Epidermal melanocyte (primary cell): ENCODE results near the gene TRAF3IP1.
"Not testable (repeated sequence)": the region's sequence is repeated elsewhere in the genome, so short reads cannot be mapped to it uniquely, and the experiment has no call there.

Source experiments
- DNase-seq: peaks from one replicate; pipeline ENCODE4 v3.0.0; 2011; ENCODE audit warnings: low spot score; ENCODE audit not compliant: insufficient read length

The TRAF3IP1 gene

DNA sequence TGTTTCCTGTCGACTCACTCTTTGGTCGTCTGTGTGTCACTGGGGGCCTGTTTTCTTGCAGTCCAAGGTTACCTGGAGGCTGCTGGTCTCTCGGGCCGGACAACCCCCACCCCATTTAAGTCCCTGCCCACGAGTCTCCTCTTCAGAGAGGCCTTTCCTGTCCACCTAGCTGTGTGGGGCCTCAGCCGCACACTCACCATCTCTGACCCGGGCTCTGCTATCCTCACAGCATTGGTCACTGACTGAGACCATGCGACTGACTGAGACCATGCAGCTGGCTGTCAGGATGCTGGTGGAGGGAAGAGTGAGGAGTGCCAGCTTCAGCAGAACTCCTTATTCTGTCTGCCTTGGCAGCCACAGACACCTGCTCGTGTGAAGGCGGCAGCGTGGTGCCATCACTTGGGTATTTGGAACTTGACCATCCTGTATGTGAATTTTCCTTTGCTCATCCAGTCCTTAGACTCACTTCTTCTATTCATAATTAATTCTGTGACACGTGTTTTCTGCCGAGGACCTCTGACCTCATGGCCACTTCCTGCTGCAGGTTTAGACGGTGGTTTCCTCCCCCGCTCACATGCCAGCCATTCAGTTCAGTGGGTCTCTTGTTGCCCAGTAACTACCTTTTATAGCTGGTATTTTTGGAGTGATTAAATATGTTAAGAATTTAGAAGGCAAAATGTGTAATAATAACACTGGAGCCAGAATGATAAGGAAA lies 58.9 kb downstream of the TRAF3IP1 start:
- DNase-seq, result no peak

DNA sequence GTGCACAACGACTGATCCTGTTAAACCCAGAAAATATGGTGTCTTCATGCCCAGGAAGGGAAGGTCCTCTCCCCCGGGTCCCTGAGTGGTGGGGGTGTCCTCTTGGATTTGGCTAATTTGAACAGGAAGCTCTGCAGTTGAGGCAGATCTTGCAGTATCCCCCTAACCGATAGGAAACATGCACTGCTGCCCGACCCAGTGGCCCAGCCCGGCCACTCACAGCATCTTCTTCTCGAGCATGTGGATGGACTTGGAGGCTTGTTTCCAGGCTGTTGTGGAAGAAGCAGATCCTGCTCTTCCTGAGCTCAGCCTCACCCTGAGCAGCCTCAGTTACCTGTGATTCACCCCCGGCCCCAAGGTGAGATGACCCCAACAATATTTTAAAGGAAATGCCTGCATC lies 60.0 kb downstream of the TRAF3IP1 start:
- no peak for DNase-seq

- DNase-seq, result no peak
These were observed 60.5 kb downstream of the TRAF3IP1 start for GRCh38 chr2:238380785-238381184.

DNA sequence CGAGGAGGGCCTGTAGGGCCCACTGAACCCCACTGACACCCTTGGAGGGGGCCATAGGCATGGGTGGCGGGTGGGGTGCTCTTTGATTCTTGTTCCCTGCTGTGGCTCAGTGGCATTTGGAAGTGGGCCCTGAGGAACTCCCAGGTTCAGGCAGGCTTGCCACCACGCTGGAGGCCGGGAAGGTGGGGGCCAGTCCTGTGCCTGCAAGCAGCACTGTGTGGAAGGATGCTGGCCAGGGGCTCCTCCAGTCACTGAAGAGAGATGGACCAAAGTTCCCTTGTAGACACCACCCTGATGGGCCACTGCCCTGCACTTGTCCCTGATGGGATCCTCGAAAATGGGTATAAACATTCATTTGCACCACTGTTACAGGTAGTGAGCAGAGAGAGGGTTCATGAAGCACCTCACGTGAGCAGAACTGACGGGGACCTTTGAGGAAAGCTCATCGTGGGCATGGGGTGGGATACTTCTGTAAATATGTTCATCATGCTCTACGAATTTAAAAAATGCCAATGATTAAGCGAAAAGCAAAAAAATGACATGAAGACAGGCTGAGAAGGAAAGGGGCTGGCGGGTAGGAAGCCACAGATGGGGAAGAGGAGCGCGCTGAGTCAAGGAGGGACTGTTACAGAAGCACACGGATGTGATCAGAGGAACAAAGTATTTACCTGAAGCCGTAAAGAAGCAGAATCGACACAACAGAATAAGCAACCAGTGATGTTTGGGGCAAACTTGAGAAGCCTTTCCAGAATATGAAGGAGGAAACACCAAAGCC lies 61.2 kb downstream of the TRAF3IP1 start:
- no peak for DNase-seq

GRCh38 chr2:238382381-238382781 lies 62.1 kb downstream of the TRAF3IP1 start:
- DNase-seq, result no peak

GRCh38 chr2:238383135-238383534 lies 62.8 kb downstream of the TRAF3IP1 start:
- DNase-seq, result no peak

DNA sequence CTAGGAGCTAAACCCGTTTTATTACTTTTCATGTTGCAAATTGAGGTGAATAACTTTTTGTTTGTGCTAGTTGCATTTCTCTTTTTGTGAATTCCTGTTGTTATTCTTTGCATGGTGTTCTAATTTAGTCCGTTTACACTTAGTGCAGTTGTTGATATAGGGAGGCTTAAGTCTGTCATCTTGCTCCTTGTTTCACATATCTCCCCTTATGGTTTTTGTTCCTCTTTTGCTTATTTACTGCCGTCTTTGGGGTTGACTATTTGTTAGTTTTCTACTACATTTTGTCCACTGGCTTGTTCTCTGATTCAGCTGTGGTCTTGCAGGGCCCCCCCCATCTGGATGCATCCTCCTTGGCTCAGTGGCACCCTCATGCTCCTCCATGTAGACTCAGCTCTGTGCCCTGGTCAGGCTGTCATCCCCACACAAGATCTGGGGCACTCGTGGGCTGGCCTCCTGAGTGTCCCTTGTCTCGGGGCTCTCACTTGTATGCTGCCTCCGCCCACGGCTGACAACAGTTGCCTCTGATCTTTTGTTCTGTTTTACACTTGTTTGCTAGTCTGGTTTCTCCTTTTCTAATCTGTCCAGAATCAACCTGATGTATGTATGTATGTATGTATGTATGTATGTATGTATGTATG lies 63.5 kb downstream of the TRAF3IP1 start:
- no peak for DNase-seq

- no peak for DNase-seq
These were observed 67.0 kb downstream of the TRAF3IP1 start for GRCh38 chr2:238387332-238387731.

GRCh38 chr2:238388794-238389193 lies 68.5 kb downstream of the TRAF3IP1 start:
- DNase-seq, result no peak

DNA sequence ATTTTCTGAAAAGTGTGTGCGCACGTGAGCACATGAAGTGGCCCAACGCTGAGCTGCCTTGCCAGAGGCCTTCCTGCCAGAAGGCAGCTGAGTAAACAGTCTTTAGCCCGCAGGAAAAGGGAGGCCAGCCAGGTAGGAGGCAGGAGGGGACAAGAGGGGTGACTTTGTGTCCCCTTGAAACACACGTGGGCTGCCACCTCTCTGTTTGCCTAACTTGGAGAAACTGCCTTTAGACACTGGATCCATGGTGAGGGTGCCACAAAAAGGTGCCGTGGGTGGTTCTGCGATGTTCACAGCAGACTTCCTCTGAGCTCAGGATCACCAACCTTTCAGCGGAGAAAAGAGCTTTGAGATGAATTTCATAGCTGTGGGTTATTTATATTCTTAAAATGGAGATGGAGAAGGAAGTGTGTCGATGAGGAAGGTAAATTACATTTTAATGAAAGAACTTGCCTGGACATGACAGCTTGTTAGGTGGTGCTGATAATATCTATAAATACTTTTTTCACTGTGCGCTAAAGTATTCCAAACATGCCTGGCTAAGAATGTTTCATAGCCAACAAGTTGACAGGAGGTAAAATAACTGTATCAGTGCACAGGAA lies 69.8 kb downstream of the TRAF3IP1 start:
- DNase-seq, result no peak

DNA sequence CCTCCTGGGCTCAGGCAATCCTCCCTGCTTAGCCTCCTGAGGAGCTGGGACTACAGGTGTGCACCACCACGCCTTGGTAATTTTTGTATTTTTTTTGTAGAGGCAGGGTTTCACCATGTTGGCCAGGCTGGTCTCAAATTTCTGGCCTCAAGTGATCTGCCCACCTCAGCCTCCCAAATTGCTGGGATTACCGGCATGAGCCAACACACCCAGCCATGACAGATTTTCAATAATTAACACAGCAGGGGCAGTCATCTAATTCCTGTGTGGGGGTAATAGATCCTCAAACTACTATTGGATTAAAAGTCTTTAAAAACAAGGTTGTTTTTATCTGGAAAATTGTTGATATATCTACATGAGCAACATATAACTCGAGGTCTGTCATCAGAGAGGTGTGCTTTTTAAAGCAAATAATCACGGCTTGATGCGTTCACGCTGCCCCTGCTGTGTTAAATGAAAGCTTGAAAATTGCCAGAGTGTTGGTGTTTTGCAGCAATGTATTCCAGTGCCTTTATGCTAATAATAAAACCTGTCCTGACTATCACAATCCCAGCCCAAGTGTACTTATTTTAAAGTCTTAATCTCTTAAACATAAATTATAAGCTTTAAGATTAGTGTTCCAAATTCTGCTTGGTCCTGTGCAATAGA lies 70.8 kb downstream of the TRAF3IP1 start:
- no peak for DNase-seq

- DNase-seq, result no peak
These were observed 76.3 kb downstream of the TRAF3IP1 start for GRCh38 chr2:238396663-238397062.

DNA sequence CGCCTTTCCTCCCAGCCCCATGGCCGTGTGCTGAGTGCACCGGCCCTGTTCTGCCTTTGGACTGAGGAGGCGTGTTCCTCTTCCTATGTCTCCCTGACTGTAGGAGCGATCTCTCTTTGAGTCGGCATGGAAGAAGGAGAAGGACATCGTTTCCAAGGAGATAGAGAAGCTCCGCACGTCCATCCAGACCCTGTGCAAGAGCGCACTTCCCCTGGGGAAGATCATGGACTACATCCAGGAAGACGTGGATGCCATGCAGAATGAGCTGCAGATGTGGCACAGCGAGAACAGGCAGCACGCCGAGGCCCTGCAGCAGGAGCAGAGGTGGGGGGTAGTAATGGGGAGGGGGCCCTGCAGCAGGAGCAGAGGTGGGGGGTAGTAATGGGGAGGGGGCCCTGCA lies 77.0 kb downstream of the TRAF3IP1 start:
- DNase-seq, result no peak

GRCh38 chr2:238398577-238398976 lies 78.3 kb downstream of the TRAF3IP1 start:
- no peak for DNase-seq

DNA sequence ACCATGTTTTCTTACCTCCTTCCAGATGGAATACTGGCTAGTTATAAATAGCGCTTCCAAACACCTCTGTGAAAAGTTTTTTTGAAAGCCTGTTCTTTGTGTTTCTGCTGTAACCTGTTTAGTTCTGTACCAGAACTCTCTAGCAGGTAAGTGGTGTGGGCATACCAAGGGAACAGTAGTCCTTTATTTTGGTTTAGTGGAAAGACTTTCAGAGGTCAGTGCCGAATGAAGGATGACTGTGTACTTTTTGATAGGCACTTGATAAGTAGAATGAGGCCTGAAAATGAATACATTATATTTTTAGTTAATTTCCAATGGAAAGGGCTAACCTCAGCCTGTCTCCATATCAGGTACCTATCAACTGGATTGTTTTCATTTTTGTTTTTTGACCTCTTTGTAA lies 78.8 kb downstream of the TRAF3IP1 start:
- no peak for DNase-seq

GRCh38 chr2:238401551-238401950 lies 81.2 kb downstream of the TRAF3IP1 start:
- no peak for DNase-seq

GRCh38 chr2:238403632-238404405 lies 83.5 kb downstream of the TRAF3IP1 start:
- DNase-seq, result no peak

GRCh38 chr2:238404406-238405216 lies 84.3 kb downstream of the TRAF3IP1 start:
- DNase-seq, result no peak

GRCh38 chr2:238405217-238405555 lies 84.9 kb downstream of the TRAF3IP1 start:
- DNase-seq, result not testable (repeated sequence)
